Mesenchymal stem cell (in vitro differentiated cells and primary cell): ENCODE measurements around the gene AFAP1L2.
A peak's percentile ranks its signal among the peaks of the same experiment; 100 is the strongest.

Experiments used
- DNase-seq: peaks from one replicate; pipeline ENCODE4 v3.0.0-alpha.2; 2013
- H2AFZ ChIP-seq: one replicate; pipeline ENCODE4 v1.6.1; 2013; ENCODE audit warnings: low read depth, mild to moderate bottlenecking, control low read depth, inconsistent platforms, low read length, moderate library complexity
- H2AK5ac ChIP-seq: 2 replicates; pipeline ENCODE4 v1.6.1; 2013; ENCODE audit warnings: low read length, moderate library complexity, mild to moderate bottlenecking, inconsistent platforms; ENCODE audit not compliant: severe bottlenecking
- H2BK120ac ChIP-seq: one replicate; pipeline ENCODE4 v1.6.1; 2013; ENCODE audit warnings: low read depth, mild to moderate bottlenecking, inconsistent platforms, low read length, moderate library complexity
- H2BK12ac ChIP-seq, 2 experiments: one replicate each; pipeline ENCODE4 v1.6.1; 2013; ENCODE audit warnings: inconsistent platforms in 2 of 2, low read length in 2 of 2, mild to moderate bottlenecking in 2 of 2, moderate library complexity in 2 of 2, control low read depth in 1 of 2
- H2BK15ac ChIP-seq: one replicate; pipeline ENCODE4 v1.6.1; 2013; ENCODE audit warnings: mild to moderate bottlenecking, low read depth, inconsistent platforms; ENCODE audit not compliant: poor library complexity, severe bottlenecking
- H2BK5ac ChIP-seq: 2 replicates; pipeline ENCODE4 v1.6.1; 2013; ENCODE audit warnings: low read depth, mild to moderate bottlenecking, low read length, control low read depth, inconsistent platforms; ENCODE audit not compliant: poor library complexity, severe bottlenecking
- H3K14ac ChIP-seq, 2 experiments: one replicate each; pipeline ENCODE4 v1.6.1; 2013; ENCODE audit warnings: inconsistent platforms in 2 of 2, low read length in 2 of 2, control low read depth in 1 of 2, mild to moderate bottlenecking in 1 of 2, moderate library complexity in 1 of 2
- H3K18ac ChIP-seq, 2 experiments: one replicate each; pipeline ENCODE4 v1.6.1; 2013; ENCODE audit warnings: inconsistent platforms in 2 of 2, low read length in 2 of 2, control low read depth in 1 of 2, low read depth in 1 of 2, mild to moderate bottlenecking in 1 of 2
- H3K23ac ChIP-seq, 2 experiments: one replicate each; pipeline ENCODE4 v1.6.1; 2013; ENCODE audit warnings: inconsistent platforms in 2 of 2, low read length in 2 of 2, mild to moderate bottlenecking in 2 of 2, moderate library complexity in 2 of 2, control low read depth in 1 of 2
- H3K27ac ChIP-seq: 2 replicates; pipeline ENCODE4 v1.5.1; 2013; ENCODE audit warnings: mild to moderate bottlenecking, moderate library complexity, low read length, control low read depth, inconsistent platforms; ENCODE audit not compliant: poor library complexity, severe bottlenecking
- H3K27me3 ChIP-seq, 2 experiments: 2 replicates each; pipeline versions ENCODE4 v1.6.1 to v1.7.0; 2013; ENCODE audit warnings: low read length in 2 of 2, mild to moderate bottlenecking in 2 of 2, moderate library complexity in 2 of 2, control low read depth in 1 of 2, inconsistent platforms in 1 of 2; ENCODE audit not compliant: control insufficient read depth in 1 of 2, insufficient read depth in 1 of 2
- H3K36me3 ChIP-seq, 2 experiments: 2 replicates each; pipeline versions ENCODE4 v1.6.1 to v1.7.0; 2013; ENCODE audit warnings: low read length in 2 of 2, control low read depth in 1 of 2, inconsistent platforms in 1 of 2, low read depth in 1 of 2, mild to moderate bottlenecking in 1 of 2; ENCODE audit not compliant: insufficient read depth in 2 of 2, control insufficient read depth in 1 of 2
- H3K4ac ChIP-seq, 2 experiments: one replicate each; pipeline ENCODE4 v1.6.1; 2013; ENCODE audit warnings: inconsistent platforms in 2 of 2, low read length in 2 of 2, mild to moderate bottlenecking in 2 of 2, moderate library complexity in 2 of 2, control low read depth in 1 of 2, low read depth in 1 of 2
- H3K4me1 ChIP-seq: 2 replicates; pipeline ENCODE4 v1.6.1; 2013; ENCODE audit warnings: low read depth, low read length, control low read depth; ENCODE audit not compliant: control insufficient read depth, insufficient read depth
- H3K4me2 ChIP-seq: 2 replicates; pipeline ENCODE4 v1.6.1; 2013; ENCODE audit warnings: low read length, mild to moderate bottlenecking, inconsistent platforms; ENCODE audit not compliant: poor library complexity, severe bottlenecking
- H3K4me3 ChIP-seq, 2 experiments: 2 replicates each; pipeline versions ENCODE4 v1.5.1 to v1.7.0; 2013; ENCODE audit warnings: low read length in 2 of 2, mild to moderate bottlenecking in 2 of 2, control low read depth in 1 of 2, low read depth in 1 of 2; ENCODE audit not compliant: insufficient read depth in 1 of 2
- H3K79me1 ChIP-seq: replicated peaks from 2 replicates; pipeline ENCODE4 v1.6.1; 2013; ENCODE audit warnings: mild to moderate bottlenecking, control low read depth, low read length, inconsistent platforms; ENCODE audit not compliant: poor library complexity, severe bottlenecking
- H3K9ac ChIP-seq: 2 replicates; pipeline ENCODE4 v1.7.0; 2013; ENCODE audit warnings: mild to moderate bottlenecking, low read length, moderate library complexity
- H3K9me3 ChIP-seq: 2 replicates; pipeline ENCODE4 v1.7.0; 2013; ENCODE audit warnings: mild to moderate bottlenecking, low read length; ENCODE audit not compliant: control insufficient read depth
- H4K8ac ChIP-seq: one replicate; pipeline ENCODE4 v1.6.1; 2013; ENCODE audit warnings: inconsistent platforms, mild to moderate bottlenecking, low read length, moderate library complexity
- H4K91ac ChIP-seq: one replicate; pipeline ENCODE4 v1.6.1; 2013; ENCODE audit warnings: mild to moderate bottlenecking, low read length, inconsistent platforms
- WGBS: methylation state at CpG from one replicate; pipeline ENCODE4 v1.1.7; 2013; ENCODE audit warnings: mixed read lengths; 5-methylcytosine and 5-hydroxymethylcytosine counted together

AFAP1L2 gene

GRCh38 chr10:114327537-114328440, 76.5 kb downstream of the AFAP1L2 start:
- peaks cover 0 to 5% of the 10 kb centered on the region in 2 experiments for H3K36me3 ChIP-seq
- H3K14ac ChIP-seq: peak overlapping the region in 1 of 2 experiments; percentile 3
- 86% methylated on average over 15 of the region's 15 CpGs for WGBS
- H2AFZ ChIP-seq: no peak overlapping the region
- no peak overlapping the region for H3K23ac ChIP-seq
- no peak for DNase-seq
- peak overlapping the region in 1 of 2 experiments; percentile 31 for H3K18ac ChIP-seq
- peaks cover 5% of the 10 kb centered on the region for H3K4me1 ChIP-seq
- H3K9ac ChIP-seq: no peak overlapping the region
- peak overlapping the region in 1 of 2 experiments; percentile 43 for H3K4ac ChIP-seq
- no peak overlapping the region for H2BK120ac ChIP-seq
- peak overlapping the region in 1 of 2 experiments; percentile 66 for H2BK12ac ChIP-seq
- H3K27ac ChIP-seq: no peak overlapping the region
- H3K27me3 ChIP-seq: peaks cover 0 to 32% of the 10 kb centered on the region in 2 experiments
- H3K4me2 ChIP-seq: no peak overlapping the region
- no peak overlapping the region for H2BK15ac ChIP-seq
- H2AK5ac ChIP-seq: no peak overlapping the region
- H2BK5ac ChIP-seq: no peak overlapping the region
- H3K4me3 ChIP-seq: no peak overlapping the region
- no peaks in the 10 kb centered on the region for H3K9me3 ChIP-seq
- peak overlapping the region; percentile 6 for H4K91ac ChIP-seq
- H4K8ac ChIP-seq: peak overlapping the region; percentile 21
- no peaks in the 10 kb centered on the region for H3K79me1 ChIP-seq

GRCh38 chr10:114326795-114327194, 77.5 kb downstream of the AFAP1L2 start:
- Histone ChIP-seq H3K79me1 (no peaks in the 10 kb centered on the region), H3K27me3 (peaks cover 0 to 24% of the 10 kb centered on the region in 2 experiments), H3K9ac (no peak overlapping the region), H2BK12ac (no peak overlapping the region), H2AFZ (no peak overlapping the region), H2AK5ac (no peak overlapping the region), H3K27ac (no peak overlapping the region), H3K23ac (no peak overlapping the region), H3K36me3 (peaks cover 0 to 5% of the 10 kb centered on the region in 2 experiments), H3K4me3 (no peak overlapping the region), H3K4me2 (no peak overlapping the region), H3K14ac (no peak overlapping the region), H3K18ac (no peak overlapping the region), H2BK5ac (no peak overlapping the region), H4K91ac (no peak overlapping the region), H3K4ac (no peak overlapping the region), H2BK120ac (no peak overlapping the region), H2BK15ac (no peak overlapping the region), H3K4me1 (peaks cover 8% of the 10 kb centered on the region), H4K8ac (no peak overlapping the region), H3K9me3 (no peaks in the 10 kb centered on the region)
- WGBS: 62% methylated on average over 1 of the region's 2 CpGs
- DNase-seq: no peak

- Histone ChIP-seq H2AK5ac (no peak overlapping the region), H3K9me3 (no peaks in the 10 kb centered on the region), H3K27ac (no peak overlapping the region), H3K9ac (no peak overlapping the region), H3K23ac (peak overlapping the region in 1 of 2 experiments; percentile 46), H3K36me3 (peaks cover 0 to under 1% of the 10 kb centered on the region in 2 experiments), H4K8ac (peak overlapping the region; percentile 72), H2BK15ac (no peak overlapping the region), H3K27me3 (peaks cover 0 to 36% of the 10 kb centered on the region in 2 experiments), H2AFZ (no peak overlapping the region), H3K4me2 (no peak overlapping the region), H3K4me3 (no peak overlapping the region), H3K79me1 (no peaks in the 10 kb centered on the region), H2BK12ac (peak overlapping the region; percentile 64 to 89), H3K18ac (peak overlapping the region; percentile 85 to 89), H2BK120ac (no peak overlapping the region), H3K4me1 (peaks cover 15% of the 10 kb centered on the region), H3K4ac (peak overlapping the region in 1 of 2 experiments; percentile 71), H2BK5ac (no peak overlapping the region), H3K14ac (no peak overlapping the region), H4K91ac (peak overlapping the region; percentile 65)
- WGBS: 0% methylated on average over 5 of the region's 5 CpGs
- peak; percentile 83 for DNase-seq
Observed at GRCh38 chr10:114323023-114323422, 81.3 kb downstream of the AFAP1L2 start.

- DNase-seq: peak; percentile 91
- Histone ChIP-seq H3K4me3 (no peak overlapping the region), H2BK12ac (peak overlapping the region; percentile 64 to 89), H3K79me1 (no peaks in the 10 kb centered on the region), H2AK5ac (no peak overlapping the region), H4K8ac (peak overlapping the region; percentile 72), H3K9ac (no peak overlapping the region), H3K18ac (peak overlapping the region; percentile 85 to 89), H3K23ac (no peak overlapping the region), H3K27me3 (peaks cover 0 to 37% of the 10 kb centered on the region in 2 experiments), H3K4me2 (no peak overlapping the region), H3K14ac (no peak overlapping the region), H3K4me1 (peaks cover 15% of the 10 kb centered on the region), H3K4ac (peak overlapping the region; percentile 71 to 73), H2BK15ac (no peak overlapping the region), H3K9me3 (no peaks in the 10 kb centered on the region), H2BK120ac (no peak overlapping the region), H3K27ac (no peak overlapping the region), H2AFZ (no peak overlapping the region), H4K91ac (peak overlapping the region; percentile 78), H3K36me3 (no peaks in the 10 kb centered on the region), H2BK5ac (no peak overlapping the region)
- whole genome bisulfite sequencing: 18% methylated on average over 5 of the region's 5 CpGs
Observed at GRCh38 chr10:114322344-114322743, 82.0 kb downstream of the AFAP1L2 start.
